ENCODE measurements around the gene TMEM86B.

DNA sequence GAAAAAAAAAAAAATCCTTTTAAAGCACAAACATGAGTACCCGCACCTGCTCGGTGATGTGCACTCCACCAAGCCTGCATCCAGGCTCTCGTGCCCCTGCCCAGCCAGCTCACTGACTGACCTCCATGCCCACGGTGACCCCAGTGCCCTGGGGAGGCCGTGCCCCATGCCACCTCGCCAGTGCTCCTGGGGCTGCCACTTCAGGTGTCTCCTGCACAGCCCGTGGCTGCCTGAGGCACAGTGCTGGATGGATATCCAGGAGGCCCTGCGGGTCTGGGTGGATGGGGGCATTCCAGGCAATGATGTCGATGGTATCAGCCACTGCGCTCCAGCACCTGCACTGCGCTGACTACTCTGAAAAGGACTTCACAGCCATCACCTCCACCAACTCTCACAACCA, 21.3 kb upstream of the TMEM86B start:
- TF ChIP-seq CTCF (optimal IDR thresholded peaks at IDR 0.05 in 1 of 3, IDR thresholded peaks at IDR 0.05 in 1 of 3, conservative IDR thresholded peaks at IDR 0.05 in 1 of 3; ENCODE audit: extremely low read depth in 1 of 3, insufficient read depth in 2 of 3, low read length in 3 of 3) (no peak), EZH2 (IDR thresholded peaks at IDR 0.05; ENCODE audit: low read length) (no peak)
